GM12891 (cell line): ENCODE measurements around the gene LAMTOR5.
"Not testable (repeated sequence)": the region's sequence is repeated elsewhere in the genome, so short reads cannot be mapped to it uniquely, and the experiment has no call there.

Source experiments
- DNase-seq: peaks from one replicate; pipeline ENCODE4 v3.0.0; 2011; ENCODE audit warnings: low spot score; ENCODE audit not compliant: insufficient read length
- FAIRE-seq: peaks from 2 replicates; lab custom pipeline; 2011; peaks lifted over from hg19 to GRCh38; lab: Jason Lieb, UNC
- PAX5 ChIP-seq: IDR thresholded peaks from 2 replicates; pipeline ENCODE4 v1.6.1; 2011; ENCODE audit warnings: low read length, moderate library complexity, mild to moderate bottlenecking; ENCODE audit not compliant: insufficient read depth, severe bottlenecking
- POLR2A ChIP-seq: IDR thresholded peaks from 2 replicates; pipeline ENCODE4 v1.6.1; 2011; ENCODE audit warnings: low read depth, low read length, control low read depth
- POLR2AphosphoS5 ChIP-seq: IDR thresholded peaks from 2 replicates; pipeline ENCODE4 v1.6.1; 2011; ENCODE audit warnings: low read depth, low read length, control low read depth
- POU2F2 ChIP-seq: IDR thresholded peaks from 2 replicates; pipeline ENCODE4 v1.6.1; 2011; ENCODE audit warnings: low read depth, mild to moderate bottlenecking, control low read depth, low read length, moderate library complexity
- SPI1 ChIP-seq: IDR thresholded peaks from 2 replicates; pipeline ENCODE4 v1.6.1; 2011; ENCODE audit warnings: low read depth, low read length, control low read depth
- TAF1 ChIP-seq: IDR thresholded peaks from 2 replicates; pipeline ENCODE4 v1.6.1; 2011; ENCODE audit warnings: low read depth, low read length, control low read depth

The LAMTOR5 gene

GRCh38 chr1:110443451-110443850 lies 36.0 kb upstream of the LAMTOR5 start:
- FAIRE-seq (no peak), DNase-seq (no peak)
- TF ChIP-seq PAX5 (no peak), TAF1 (no peak), POLR2A (no peak), POLR2AphosphoS5 (no peak), POU2F2 (no peak)

DNA sequence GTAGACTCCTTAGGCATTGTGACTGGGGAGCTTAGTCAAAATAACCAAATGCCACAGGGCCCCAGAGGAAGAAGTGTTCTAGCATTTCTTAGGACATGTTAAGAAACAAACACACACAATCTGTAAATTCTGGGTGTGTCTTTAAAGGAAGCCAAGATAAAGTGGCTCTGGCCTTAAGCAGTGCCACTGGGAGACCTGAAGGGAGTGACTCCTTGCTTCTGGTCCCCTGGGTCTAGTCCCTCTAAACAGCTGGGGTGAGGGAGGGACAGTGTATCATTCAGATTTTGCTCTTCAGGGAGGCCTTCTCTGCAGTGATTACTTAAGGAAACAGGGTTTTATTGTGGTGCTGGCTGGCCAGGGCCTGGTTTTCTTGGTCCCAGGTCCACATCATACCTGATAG lies 34.4 kb upstream of the LAMTOR5 start:
- TF ChIP-seq PAX5 = no peak
- TF ChIP-seq POLR2AphosphoS5 = no peak
- no peak for TF ChIP-seq TAF1
- no peak for TF ChIP-seq SPI1
- no peak for TF ChIP-seq POLR2A
- TF ChIP-seq POU2F2 = no peak
- no peak for FAIRE-seq

GRCh38 chr1:110440877-110441276 lies 33.4 kb upstream of the LAMTOR5 start:
- no peak for DNase-seq
- no peak for FAIRE-seq
- TF ChIP-seq POLR2AphosphoS5 (no peak), SPI1 (no peak), POU2F2 (no peak), PAX5 (no peak), POLR2A (no peak), TAF1 (no peak)

More for the DNA sequence above, 34.4 kb upstream of the LAMTOR5 start:
- DNase-seq = no peak

GRCh38 chr1:110439873-110440272 lies 32.4 kb upstream of the LAMTOR5 start:
- FAIRE-seq, DNase-seq: not testable (repeated sequence)

GRCh38 chr1:110438893-110439292 lies 31.4 kb upstream of the LAMTOR5 start:
- FAIRE-seq = no peak
- TF ChIP-seq POLR2A (no peak), POU2F2 (no peak), POLR2AphosphoS5 (no peak), PAX5 (no peak), TAF1 (no peak), SPI1 (no peak)

GRCh38 chr1:110437645-110438299 lies 30.3 kb upstream of the LAMTOR5 start:
- FAIRE-seq = not testable (repeated sequence)

More at GRCh38 chr1:110438893-110439292, 31.4 kb upstream of the LAMTOR5 start:
- no peak for DNase-seq

DNA sequence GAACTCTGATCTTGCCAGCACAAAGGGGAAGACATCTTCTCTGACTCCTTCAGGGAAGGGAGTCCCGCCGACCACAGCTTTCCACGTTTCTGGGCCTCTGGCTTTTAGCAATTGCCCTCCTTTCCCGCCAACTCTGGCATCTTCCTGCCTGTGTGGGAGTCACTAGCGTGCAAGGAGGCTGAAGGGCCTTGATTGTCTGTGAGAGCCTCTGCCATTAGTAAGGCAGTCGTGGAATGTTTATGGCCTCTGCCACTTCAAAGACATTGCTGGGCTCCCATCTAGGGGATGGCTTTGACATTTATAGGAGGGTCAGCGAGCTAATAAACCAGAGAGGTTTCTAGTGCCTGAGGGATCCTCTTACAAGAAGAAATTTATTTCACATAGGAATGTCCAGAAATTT lies 29.1 kb upstream of the LAMTOR5 start:
- DNase-seq = no peak
- no peak for FAIRE-seq
- TF ChIP-seq SPI1 = no peak
- TF ChIP-seq POLR2A = no peak
- no peak for TF ChIP-seq TAF1
- no peak for TF ChIP-seq POU2F2
- no peak for TF ChIP-seq PAX5
- TF ChIP-seq POLR2AphosphoS5 = no peak

More at GRCh38 chr1:110437645-110438299, 30.3 kb upstream of the LAMTOR5 start:
- DNase-seq = not testable (repeated sequence)

GRCh38 chr1:110434946-110435345 lies 27.5 kb upstream of the LAMTOR5 start:
- no peak for DNase-seq
- no peak for FAIRE-seq
- TF ChIP-seq POLR2A (no peak), POLR2AphosphoS5 (no peak), PAX5 (no peak), POU2F2 (no peak), TAF1 (no peak), SPI1 (no peak)

DNA sequence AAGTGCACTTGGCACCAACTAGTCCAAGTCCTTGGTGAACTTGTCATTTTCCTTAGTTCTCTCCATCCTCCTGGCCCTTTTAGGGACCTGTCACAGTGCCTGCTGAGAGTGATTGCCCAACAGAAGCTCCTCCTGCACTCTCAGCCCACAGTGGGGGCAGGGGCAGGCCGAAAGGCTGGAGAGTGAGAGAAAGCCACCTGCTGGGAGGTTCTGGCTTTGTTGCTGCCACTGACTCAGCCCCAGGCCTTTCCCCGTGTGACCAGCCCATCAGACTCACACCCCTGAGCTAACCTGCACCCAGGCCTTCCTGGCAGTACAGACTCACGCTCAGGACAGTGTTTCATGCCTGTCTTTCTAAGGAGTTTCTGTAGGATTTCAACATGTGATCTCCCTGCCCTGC lies 26.3 kb upstream of the LAMTOR5 start:
- FAIRE-seq = no peak
- no peak for DNase-seq
- TF ChIP-seq POLR2AphosphoS5 (no peak), SPI1 (no peak), POU2F2 (no peak), POLR2A (no peak), PAX5 (no peak), TAF1 (no peak)

GRCh38 chr1:110433213-110433612 lies 25.7 kb upstream of the LAMTOR5 start:
- FAIRE-seq = no peak
- no peak for DNase-seq
- TF ChIP-seq POLR2AphosphoS5 (no peak), SPI1 (no peak), TAF1 (no peak), PAX5 (no peak), POLR2A (no peak), POU2F2 (no peak)

DNA sequence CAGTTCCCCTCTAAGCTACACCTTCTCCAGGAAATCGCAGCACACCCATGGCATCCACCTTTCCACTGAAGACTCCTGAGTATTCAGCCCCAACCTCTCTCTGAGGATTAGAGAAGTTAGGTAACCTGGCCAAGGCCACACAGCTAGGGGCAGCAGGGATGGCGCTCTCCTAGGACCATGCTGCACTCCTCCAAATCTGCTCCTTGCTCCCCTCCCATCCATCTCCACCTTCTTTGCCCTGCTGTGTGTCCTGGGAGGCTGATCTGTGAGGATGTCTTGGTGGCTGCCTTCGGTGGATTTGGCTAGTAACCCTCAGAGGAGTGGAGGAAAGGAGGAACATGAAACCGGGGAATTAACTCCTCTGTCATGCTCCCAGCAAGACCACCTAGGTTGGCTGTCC lies 23.4 kb upstream of the LAMTOR5 start:
- DNase-seq = no peak
- no peak for FAIRE-seq
- TF ChIP-seq TAF1 (no peak), SPI1 (no peak), POLR2A (no peak), POU2F2 (no peak), POLR2AphosphoS5 (no peak), PAX5 (no peak)
